NCI-H82 treated with DMSO at 0.1 percent for 48 hours (cell line): ENCODE measurements around the gene MGAT4D.
"Not testable (repeated sequence)": the region's sequence is repeated elsewhere in the genome, so short reads cannot be mapped to it uniquely, and the experiment has no call there.

Experiments used
- DNase-seq: peaks from one replicate; lab custom pipeline; 2025; ENCODE audit not compliant: unreplicated experiment; lab: John Stamatoyannopoulos, UW

MGAT4D gene

GRCh38 chr4:140444347-140444746 lies 53.7 kb downstream of the MGAT4D start:
- not testable (repeated sequence) for DNase-seq

- DNase-seq = no peak
Observed at GRCh38 chr4:140439644-140440142, 58.4 kb downstream of the MGAT4D start.

- DNase-seq = no peak
Observed at GRCh38 chr4:140427919-140428471, 70.1 kb downstream of the MGAT4D start.

GRCh38 chr4:140427106-140427918 lies 70.8 kb downstream of the MGAT4D start, which contains the start of gene CLGN:
Gene CLGN (minus strand): TSS chr4:140427648. CDS start chr4:140413078, 14,570 bp downstream.
- DNase-seq = peak; percentile 65

GRCh38 chr4:140426610-140427105 lies 71.4 kb downstream of the MGAT4D start:
- DNase-seq = peak; percentile 51

GRCh38 chr4:140423106-140423505 lies 75.0 kb downstream of the MGAT4D start:
- no peak for DNase-seq

GRCh38 chr4:140413130-140413969 lies 84.7 kb downstream of the MGAT4D start:
- DNase-seq = not testable (repeated sequence)

GRCh38 chr4:140408974-140409373 lies 89.1 kb downstream of the MGAT4D start:
- no peak for DNase-seq

GRCh38 chr4:140406292-140406691 lies 91.8 kb downstream of the MGAT4D start:
- no peak for DNase-seq

GRCh38 chr4:140400111-140400510 lies 98.0 kb downstream of the MGAT4D start:
- DNase-seq = no peak

GRCh38 chr4:140395668-140396067 lies 102.4 kb downstream of the MGAT4D start:
- no peak for DNase-seq
